Measurements from ENCODE around the gene CD22.

The CD22 gene

DNA sequence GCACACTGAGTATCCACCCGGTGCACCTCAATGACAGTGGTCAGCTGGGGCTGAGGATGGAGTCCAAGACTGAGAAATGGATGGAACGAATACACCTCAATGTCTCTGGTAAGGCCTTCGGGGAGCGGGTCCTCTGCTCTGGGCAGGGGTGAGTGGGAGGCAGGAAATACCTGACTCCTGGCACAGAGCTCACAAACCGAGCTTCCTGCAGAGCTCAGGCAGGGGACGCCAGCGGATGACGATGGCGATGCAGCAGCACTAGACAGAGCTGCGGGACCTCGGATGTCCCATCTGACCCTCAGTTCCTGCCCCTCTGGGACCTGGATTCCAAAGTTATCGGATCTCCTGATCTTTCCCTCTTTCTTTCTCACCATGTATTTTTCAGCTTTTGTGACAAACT, 3.8 kb downstream of the CD22 start (continued):
- TF ChIP-seq, protein P1, sequence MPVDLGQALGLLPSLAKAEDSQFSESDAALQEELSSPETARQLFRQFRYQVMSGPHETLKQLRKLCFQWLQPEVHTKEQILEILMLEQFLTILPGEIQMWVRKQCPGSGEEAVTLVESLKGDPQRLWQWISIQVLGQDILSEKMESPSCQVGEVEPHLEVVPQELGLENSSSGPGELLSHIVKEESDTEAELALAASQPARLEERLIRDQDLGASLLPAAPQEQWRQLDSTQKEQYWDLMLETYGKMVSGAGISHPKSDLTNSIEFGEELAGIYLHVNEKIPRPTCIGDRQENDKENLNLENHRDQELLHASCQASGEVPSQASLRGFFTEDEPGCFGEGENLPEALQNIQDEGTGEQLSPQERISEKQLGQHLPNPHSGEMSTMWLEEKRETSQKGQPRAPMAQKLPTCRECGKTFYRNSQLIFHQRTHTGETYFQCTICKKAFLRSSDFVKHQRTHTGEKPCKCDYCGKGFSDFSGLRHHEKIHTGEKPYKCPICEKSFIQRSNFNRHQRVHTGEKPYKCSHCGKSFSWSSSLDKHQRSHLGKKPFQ (tag by site-specific recombination; IDR thresholded peaks at IDR 0.05): no peak
- no peak for TF ChIP-seq ZNF354C (tag by site-specific recombination; IDR thresholded peaks at IDR 0.05; ENCODE audit: borderline replicate concordance, low read depth)
- TF ChIP-seq, protein P2, sequence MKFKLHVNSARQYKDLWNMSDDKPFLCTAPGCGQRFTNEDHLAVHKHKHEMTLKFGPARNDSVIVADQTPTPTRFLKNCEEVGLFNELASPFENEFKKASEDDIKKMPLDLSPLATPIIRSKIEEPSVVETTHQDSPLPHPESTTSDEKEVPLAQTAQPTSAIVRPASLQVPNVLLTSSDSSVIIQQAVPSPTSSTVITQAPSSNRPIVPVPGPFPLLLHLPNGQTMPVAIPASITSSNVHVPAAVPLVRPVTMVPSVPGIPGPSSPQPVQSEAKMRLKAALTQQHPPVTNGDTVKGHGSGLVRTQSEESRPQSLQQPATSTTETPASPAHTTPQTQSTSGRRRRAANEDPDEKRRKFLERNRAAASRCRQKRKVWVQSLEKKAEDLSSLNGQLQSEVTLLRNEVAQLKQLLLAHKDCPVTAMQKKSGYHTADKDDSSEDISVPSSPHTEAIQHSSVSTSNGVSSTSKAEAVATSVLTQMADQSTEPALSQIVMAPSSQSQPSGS (tag by site-specific recombination; IDR thresholded peaks at IDR 0.05; ENCODE audit: low read depth): no peak

DNA sequence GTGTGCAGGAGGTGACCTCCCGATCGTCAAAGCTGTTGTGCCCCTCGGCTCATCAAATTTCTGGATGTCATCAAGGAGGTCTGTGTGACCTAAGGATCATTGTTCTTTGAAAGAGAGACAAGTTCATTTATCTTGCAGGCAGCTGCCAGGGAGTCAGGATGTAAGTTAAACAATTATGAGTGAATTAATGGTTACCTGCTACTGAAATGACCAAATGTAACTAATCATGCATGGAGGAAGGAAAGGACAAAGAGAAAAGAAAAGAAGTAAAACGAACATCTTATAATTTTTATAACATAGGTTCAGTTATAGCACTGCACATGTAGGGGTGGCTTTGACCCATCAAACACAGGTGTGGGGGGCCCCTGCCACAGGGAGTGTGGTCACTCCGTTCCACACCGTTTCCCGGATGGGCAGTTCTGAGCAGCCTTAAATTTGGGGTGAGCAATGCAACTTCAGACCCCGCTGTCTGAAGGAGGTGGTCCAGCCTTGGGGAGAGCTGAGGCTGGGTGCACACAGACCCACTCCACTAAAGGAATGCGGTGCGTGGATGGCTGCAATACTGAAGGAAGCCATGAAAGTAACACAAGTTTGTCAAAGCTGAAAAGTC, 5.3 kb downstream of the CD22 start:
- no peaks in the 10 kb centered on the region for H3K9me3 ChIP-seq (ENCODE audit: control insufficient read depth, insufficient read depth, low read depth, low read length)
- no peak overlapping the region for H3K4me3 ChIP-seq (ENCODE audit: low read depth, low read length)
- ChIA-PET POLR2A (no interaction called here), CTCF (interaction anchor here (1.0 to 6.8 kb wide), 6 partner anchors 19 to 358 kb away, joined by 3 to 40 read pairs (median 6); no protein-coding TSS in a partner anchor)
- no peak overlapping the region for H3K27ac ChIP-seq (ENCODE audit: extremely low read depth, low read depth, low read length)
- H3K36me3 ChIP-seq (ENCODE audit: control insufficient read depth in 2 of 2, insufficient read depth in 1 of 2, low read length in 2 of 2): no peaks in the 10 kb centered on the region
- TF ChIP-seq ZNF366 (tag by site-specific recombination; conservative IDR thresholded peaks at IDR 0.05): no peak
- TF ChIP-seq ZNF792 (tag by site-specific recombination; IDR thresholded peaks at IDR 0.05): no peak
- no peaks in the 10 kb centered on the region for H3K4me1 ChIP-seq (ENCODE audit: control insufficient read depth, insufficient read depth, low read length)

DNA sequence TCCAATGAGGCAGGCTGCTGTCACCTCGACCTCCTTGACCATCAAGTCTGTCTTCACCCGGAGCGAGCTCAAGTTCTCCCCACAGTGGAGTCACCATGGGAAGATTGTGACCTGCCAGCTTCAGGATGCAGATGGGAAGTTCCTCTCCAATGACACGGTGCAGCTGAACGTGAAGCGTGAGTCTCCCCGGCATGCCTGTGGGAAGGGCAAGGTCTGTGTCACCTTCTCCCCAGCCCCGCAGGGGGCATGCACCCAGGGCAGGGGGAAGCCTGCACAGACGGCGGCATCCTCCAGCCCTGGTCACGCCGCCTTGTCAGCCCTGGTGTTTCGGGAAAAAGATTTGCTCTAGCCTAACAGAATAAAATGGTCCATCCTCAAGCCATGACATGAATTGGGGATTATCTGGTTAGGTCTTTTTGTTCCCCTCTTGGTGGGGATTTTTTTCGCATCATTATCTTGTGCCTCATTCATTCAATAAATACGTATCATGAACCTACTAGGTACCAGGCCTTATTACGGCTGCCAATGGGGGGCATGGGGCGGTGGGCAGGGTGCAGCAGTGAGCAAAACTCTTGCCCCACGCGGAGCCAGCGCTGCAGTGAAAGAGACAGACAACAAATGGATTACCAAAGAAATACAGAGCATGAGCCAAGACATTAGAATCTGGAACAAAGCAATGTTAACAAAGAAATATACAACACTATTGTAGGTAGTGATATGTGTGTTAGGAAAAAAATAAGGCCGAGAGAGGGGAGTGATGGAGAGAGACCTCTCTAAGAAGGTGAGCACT, 7.4 kb downstream of the CD22 start:
- Histone ChIP-seq H3K4me1 (ENCODE audit: control insufficient read depth, insufficient read depth, low read length) (no peaks in the 10 kb centered on the region), H3K9me3 (ENCODE audit: control insufficient read depth, insufficient read depth, low read depth, low read length) (no peaks in the 10 kb centered on the region), H3K36me3 (ENCODE audit: control insufficient read depth in 2 of 2, insufficient read depth in 1 of 2, low read length in 2 of 2) (no peaks in the 10 kb centered on the region), H3K27ac (ENCODE audit: extremely low read depth, low read depth, low read length) (no peak overlapping the region), H3K4me3 (ENCODE audit: low read depth, low read length) (no peak overlapping the region)
- ChIA-PET POLR2A (no interaction called here), CTCF (interaction anchor here (0.6 to 6.8 kb wide), 2 partner anchors 17 to 1542 kb away, joined by 4 to 40 read pairs; no protein-coding TSS in a partner anchor)
- TF ChIP-seq ZNF544 (tag by site-specific recombination; IDR thresholded peaks at IDR 0.05) (no peak), ZNF707 (tag by site-specific recombination; IDR thresholded peaks at IDR 0.05) (no peak), ZNF223 (tag by site-specific recombination; IDR thresholded peaks at IDR 0.05) (no peak), ZNF621 (tag by site-specific recombination; IDR thresholded peaks at IDR 0.05) (no peak), ZNF501 (tag by site-specific recombination; IDR thresholded peaks at IDR 0.05) (no peak), ZNF157 (tag by site-specific recombination; IDR thresholded peaks at IDR 0.05) (no peak), ZNF585B (tag by site-specific recombination; IDR thresholded peaks at IDR 0.05) (no peak), ZNF169 (tag by site-specific recombination; IDR thresholded peaks at IDR 0.05) (no peak), ZNF266 (tag by site-specific recombination; IDR thresholded peaks at IDR 0.05; ENCODE audit: low read depth) (no peak)
- TF ChIP-seq, protein P3, sequence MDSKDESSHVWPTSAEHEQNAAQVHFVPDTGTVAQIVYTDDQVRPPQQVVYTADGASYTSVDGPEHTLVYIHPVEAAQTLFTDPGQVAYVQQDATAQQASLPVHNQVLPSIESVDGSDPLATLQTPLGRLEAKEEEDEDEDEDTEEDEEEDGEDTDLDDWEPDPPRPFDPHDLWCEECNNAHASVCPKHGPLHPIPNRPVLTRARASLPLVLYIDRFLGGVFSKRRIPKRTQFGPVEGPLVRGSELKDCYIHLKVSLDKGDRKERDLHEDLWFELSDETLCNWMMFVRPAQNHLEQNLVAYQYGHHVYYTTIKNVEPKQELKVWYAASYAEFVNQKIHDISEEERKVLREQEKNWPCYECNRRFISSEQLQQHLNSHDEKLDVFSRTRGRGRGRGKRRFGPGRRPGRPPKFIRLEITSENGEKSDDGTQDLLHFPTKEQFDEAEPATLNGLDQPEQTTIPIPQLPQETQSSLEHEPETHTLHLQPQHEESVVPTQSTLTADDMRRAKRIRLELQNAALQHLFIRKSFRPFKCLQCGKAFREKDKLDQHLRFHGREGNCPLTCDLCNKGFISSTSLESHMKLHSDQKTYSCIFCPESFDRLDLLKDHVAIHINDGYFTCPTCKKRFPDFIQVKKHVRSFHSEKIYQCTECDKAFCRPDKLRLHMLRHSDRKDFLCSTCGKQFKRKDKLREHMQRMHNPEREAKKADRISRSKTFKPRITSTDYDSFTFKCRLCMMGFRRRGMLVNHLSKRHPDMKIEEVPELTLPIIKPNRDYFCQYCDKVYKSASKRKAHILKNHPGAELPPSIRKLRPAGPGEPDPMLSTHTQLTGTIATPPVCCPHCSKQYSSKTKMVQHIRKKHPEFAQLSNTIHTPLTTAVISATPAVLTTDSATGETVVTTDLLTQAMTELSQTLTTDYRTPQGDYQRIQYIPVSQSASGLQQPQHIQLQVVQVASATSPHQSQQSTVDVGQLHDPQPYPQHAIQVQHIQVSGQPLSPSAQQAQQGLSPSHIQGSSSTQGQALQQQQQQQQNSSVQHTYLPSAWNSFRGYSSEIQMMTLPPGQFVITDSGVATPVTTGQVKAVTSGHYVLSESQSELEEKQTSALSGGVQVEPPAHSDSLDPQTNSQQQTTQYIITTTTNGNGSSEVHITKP (tag by site-specific recombination; IDR thresholded peaks at IDR 0.05): no peak
- TF ChIP-seq, protein P4, sequence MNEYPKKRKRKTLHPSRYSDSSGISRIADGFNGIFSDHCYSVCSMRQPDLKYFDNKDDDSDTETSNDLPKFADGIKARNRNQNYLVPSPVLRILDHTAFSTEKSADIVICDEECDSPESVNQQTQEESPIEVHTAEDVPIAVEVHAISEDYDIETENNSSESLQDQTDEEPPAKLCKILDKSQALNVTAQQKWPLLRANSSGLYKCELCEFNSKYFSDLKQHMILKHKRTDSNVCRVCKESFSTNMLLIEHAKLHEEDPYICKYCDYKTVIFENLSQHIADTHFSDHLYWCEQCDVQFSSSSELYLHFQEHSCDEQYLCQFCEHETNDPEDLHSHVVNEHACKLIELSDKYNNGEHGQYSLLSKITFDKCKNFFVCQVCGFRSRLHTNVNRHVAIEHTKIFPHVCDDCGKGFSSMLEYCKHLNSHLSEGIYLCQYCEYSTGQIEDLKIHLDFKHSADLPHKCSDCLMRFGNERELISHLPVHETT (tag by site-specific recombination; IDR thresholded peaks at IDR 0.05): no peak
- TF ChIP-seq, protein P5, sequence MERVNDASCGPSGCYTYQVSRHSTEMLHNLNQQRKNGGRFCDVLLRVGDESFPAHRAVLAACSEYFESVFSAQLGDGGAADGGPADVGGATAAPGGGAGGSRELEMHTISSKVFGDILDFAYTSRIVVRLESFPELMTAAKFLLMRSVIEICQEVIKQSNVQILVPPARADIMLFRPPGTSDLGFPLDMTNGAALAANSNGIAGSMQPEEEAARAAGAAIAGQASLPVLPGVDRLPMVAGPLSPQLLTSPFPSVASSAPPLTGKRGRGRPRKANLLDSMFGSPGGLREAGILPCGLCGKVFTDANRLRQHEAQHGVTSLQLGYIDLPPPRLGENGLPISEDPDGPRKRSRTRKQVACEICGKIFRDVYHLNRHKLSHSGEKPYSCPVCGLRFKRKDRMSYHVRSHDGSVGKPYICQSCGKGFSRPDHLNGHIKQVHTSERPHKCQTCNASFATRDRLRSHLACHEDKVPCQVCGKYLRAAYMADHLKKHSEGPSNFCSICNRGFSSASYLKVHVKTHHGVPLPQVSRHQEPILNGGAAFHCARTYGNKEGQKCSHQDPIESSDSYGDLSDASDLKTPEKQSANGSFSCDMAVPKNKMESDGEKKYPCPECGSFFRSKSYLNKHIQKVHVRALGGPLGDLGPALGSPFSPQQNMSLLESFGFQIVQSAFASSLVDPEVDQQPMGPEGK (tag by site-specific recombination; IDR thresholded peaks at IDR 0.05): no peak
- TF ChIP-seq, protein P6, sequence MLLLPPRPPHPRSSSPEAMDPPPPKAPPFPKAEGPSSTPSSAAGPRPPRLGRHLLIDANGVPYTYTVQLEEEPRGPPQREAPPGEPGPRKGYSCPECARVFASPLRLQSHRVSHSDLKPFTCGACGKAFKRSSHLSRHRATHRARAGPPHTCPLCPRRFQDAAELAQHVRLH (tag by site-specific recombination; IDR thresholded peaks at IDR 0.05): no peak
- TF ChIP-seq, protein P7, sequence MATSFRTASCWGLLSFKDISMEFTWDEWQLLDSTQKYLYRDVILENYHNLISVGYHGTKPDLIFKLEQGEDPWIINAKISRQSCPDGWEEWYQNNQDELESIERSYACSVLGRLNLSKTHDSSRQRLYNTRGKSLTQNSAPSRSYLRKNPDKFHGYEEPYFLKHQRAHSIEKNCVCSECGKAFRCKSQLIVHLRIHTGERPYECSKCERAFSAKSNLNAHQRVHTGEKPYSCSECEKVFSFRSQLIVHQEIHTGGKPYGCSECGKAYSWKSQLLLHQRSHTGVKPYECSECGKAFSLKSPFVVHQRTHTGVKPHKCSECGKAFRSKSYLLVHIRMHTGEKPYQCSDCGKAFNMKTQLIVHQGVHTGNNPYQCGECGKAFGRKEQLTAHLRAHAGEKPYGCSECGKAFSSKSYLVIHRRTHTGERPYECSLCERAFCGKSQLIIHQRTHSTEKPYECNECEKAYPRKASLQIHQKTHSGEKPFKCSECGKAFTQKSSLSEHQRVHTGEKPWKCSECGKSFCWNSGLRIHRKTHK (tag by site-specific recombination; IDR thresholded peaks at IDR 0.05): no peak
